Loucy (cell line): Measurements from ENCODE around the gene GALNT1.

ENCODE experiments used
- H2AFZ ChIP-seq: fragments of 200-600 bp; sonication (generic); 2 replicates; pipeline ENCODE4 v1.6.0; 2016; ENCODE audit warnings: antibody characterized with exemption, mild to moderate bottlenecking, low read length, moderate library complexity
- H3F3A ChIP-seq: fragments of 200-600 bp; 2 replicates; pipeline ENCODE4 v1.6.0; 2016; ENCODE audit warnings: antibody characterized with exemption, low read depth, mild to moderate bottlenecking
- H3K27me3 ChIP-seq: fragments of 200-600 bp; sonication (generic); 2 replicates; pipeline ENCODE4 v1.6.1; 2014; ENCODE audit warnings: low read length, mild to moderate bottlenecking; ENCODE audit not compliant: insufficient read depth, poor library complexity, severe bottlenecking
- H3K36me3 ChIP-seq: fragments of 200-600 bp; sonication (generic); 2 replicates; pipeline ENCODE4 v1.6.1; 2016; ENCODE audit warnings: low read length; ENCODE audit not compliant: insufficient read depth
- H3K4me1 ChIP-seq: fragments of 200-600 bp; sonication (generic); 2 replicates; pipeline ENCODE4 v1.5.1; 2014; ENCODE audit warnings: low read length, mild to moderate bottlenecking; ENCODE audit not compliant: insufficient read depth, poor library complexity, severe bottlenecking
- H3K4me2 ChIP-seq: fragments of 200-600 bp; sonication (generic); 2 replicates; pipeline ENCODE4 v1.6.0; 2014; ENCODE audit warnings: antibody characterized with exemption, low read length, low read depth, mild to moderate bottlenecking; ENCODE audit not compliant: poor library complexity, severe bottlenecking
- H3K4me3 ChIP-seq: fragments of 200-600 bp; sonication (generic); 2 replicates; pipeline ENCODE4 v1.5.1; 2014; ENCODE audit warnings: low read length, mild to moderate bottlenecking, mixed read lengths; ENCODE audit not compliant: poor library complexity, severe bottlenecking
- H3K79me2 ChIP-seq: fragments of 200-600 bp; sonication (generic); 2 replicates; pipeline ENCODE4 v1.6.1; 2014; ENCODE audit warnings: low read length; ENCODE audit not compliant: insufficient read depth
- H3K9ac ChIP-seq: fragments of 200-600 bp; sonication (generic); 2 replicates; pipeline ENCODE4 v1.6.0; 2014; ENCODE audit warnings: mild to moderate bottlenecking, low read depth, low read length, moderate library complexity; ENCODE audit not compliant: poor library complexity, severe bottlenecking
- H3K9me2 ChIP-seq: fragments of 200-600 bp; sonication (generic); replicated peaks from 2 replicates; pipeline ENCODE4 v1.6.1; 2016; ENCODE audit warnings: low read depth, low read length, mixed read lengths
- H3K9me3 ChIP-seq: fragments of 200-600 bp; sonication (generic); 2 replicates; pipeline ENCODE4 v1.6.1; 2014; ENCODE audit warnings: mild to moderate bottlenecking, antibody characterized with exemption, low read length, low read depth; ENCODE audit not compliant: insufficient read depth
- H4K20me1 ChIP-seq: fragments of 200-600 bp; sonication (generic); 2 replicates; pipeline ENCODE4 v1.6.0; 2014; ENCODE audit warnings: antibody characterized with exemption, low read length, mild to moderate bottlenecking; ENCODE audit not compliant: insufficient read depth, poor library complexity, severe bottlenecking
- CTCF ChIP-seq: fragments of 200-600 bp; sonication (generic); conservative IDR thresholded peaks from 2 replicates; pipeline ENCODE4 v1.5.1; 2014; ENCODE audit warnings: mild to moderate bottlenecking, antibody characterized with exemption, low read length
- EZH2phosphoT487 ChIP-seq: fragments of 200-600 bp; IDR thresholded peaks from 2 replicates; pipeline ENCODE4 v1.6.1; 2018; ENCODE audit warnings: antibody characterized with exemption, mild to moderate bottlenecking, moderate library complexity, borderline replicate concordance

GALNT1 gene

GRCh38 chr18:35692866-35693265, 111.3 kb downstream of the GALNT1 start:
- H3K9me3 ChIP-seq: no peaks in the 10 kb centered on the region
- peaks cover 31% of the 10 kb centered on the region; the same call in 1 of the 2 replicates for H3K36me3 ChIP-seq
- H4K20me1 ChIP-seq: no peaks in the 10 kb centered on the region
- no peak overlapping the region for H3K4me3 ChIP-seq
- H3F3A ChIP-seq: no peaks in the 10 kb centered on the region
- TF ChIP-seq CTCF (no peak), EZH2phosphoT487 (no peak)
- H3K9me2 ChIP-seq: no peaks in the 10 kb centered on the region
- no peaks in the 10 kb centered on the region for H3K4me1 ChIP-seq
- H2AFZ ChIP-seq: no peak overlapping the region
- no peak overlapping the region for H3K9ac ChIP-seq
- H3K4me2 ChIP-seq: no peak overlapping the region
- H3K27me3 ChIP-seq: no peaks in the 10 kb centered on the region
- H3K79me2 ChIP-seq: no peaks in the 10 kb centered on the region

GRCh38 chr18:35693829-35694228, 112.3 kb downstream of the GALNT1 start:
- TF ChIP-seq CTCF (no peak), EZH2phosphoT487 (no peak)
- no peak overlapping the region for H3K9ac ChIP-seq

DNA sequence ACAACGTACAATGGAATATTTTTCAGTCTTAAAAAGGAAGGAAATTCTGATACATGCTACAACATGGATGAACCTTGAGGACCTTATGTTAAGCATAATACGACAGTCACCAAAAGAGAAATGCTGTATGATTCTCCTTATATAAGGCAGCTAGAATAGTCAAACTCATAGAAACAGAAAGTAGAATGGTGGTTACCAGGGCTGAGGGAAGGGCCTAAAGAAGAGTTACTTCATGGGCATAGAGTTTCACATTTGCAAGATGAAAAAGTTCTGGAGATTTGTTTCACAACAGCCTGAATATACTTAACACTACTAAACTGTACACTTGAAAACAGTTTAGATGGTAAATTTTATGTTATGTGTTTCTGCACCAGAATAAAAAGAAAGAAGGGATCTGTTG, 113.3 kb downstream of the GALNT1 start:
- TF ChIP-seq EZH2phosphoT487: no peak
- TF ChIP-seq CTCF: no peak
- Histone ChIP-seq H3K4me2 (no peak overlapping the region), H3K36me3 (peaks cover 33% of the 10 kb centered on the region; the same call in 1 of the 2 replicates), H3F3A (no peaks in the 10 kb centered on the region), H3K4me1 (no peaks in the 10 kb centered on the region), H4K20me1 (no peaks in the 10 kb centered on the region), H3K9ac (no peak overlapping the region), H3K4me3 (no peak overlapping the region), H3K9me3 (no peaks in the 10 kb centered on the region), H3K9me2 (no peaks in the 10 kb centered on the region), H3K27me3 (no peaks in the 10 kb centered on the region), H2AFZ (no peak overlapping the region), H3K79me2 (no peaks in the 10 kb centered on the region)

More at GRCh38 chr18:35693829-35694228, 112.3 kb downstream of the GALNT1 start:
- Histone ChIP-seq H2AFZ (no peak overlapping the region), H3K9me2 (no peaks in the 10 kb centered on the region), H3K79me2 (no peaks in the 10 kb centered on the region), H3K4me3 (no peak overlapping the region), H3K4me2 (no peak overlapping the region), H3K4me1 (no peaks in the 10 kb centered on the region), H3K9me3 (no peaks in the 10 kb centered on the region), H4K20me1 (no peaks in the 10 kb centered on the region), H3F3A (no peaks in the 10 kb centered on the region), H3K36me3 (peaks cover 31% of the 10 kb centered on the region; the same call in 1 of the 2 replicates), H3K27me3 (no peaks in the 10 kb centered on the region)
